HEK293T (cell line): ENCODE measurements around the gene TMBIM1.

ENCODE experiments used
- FOXK2 ChIP-seq: fragments of 450-650 bp; IDR thresholded peaks from 2 replicates; pipeline ENCODE4 v1.6.1; 2016; ENCODE audit warnings: mild to moderate bottlenecking
- FOXM1 ChIP-seq: fragments of 450-650 bp; IDR thresholded peaks from 2 replicates; pipeline ENCODE4 v1.6.1; 2017; ENCODE audit warnings: mild to moderate bottlenecking, borderline replicate concordance
- HDGF ChIP-seq: fragments of 450-650 bp; IDR thresholded peaks from 2 replicates; pipeline ENCODE4 v1.6.1; 2017; ENCODE audit warnings: antibody characterized with exemption, borderline replicate concordance
- NFRKB ChIP-seq: fragments of 450-650 bp; IDR thresholded peaks from 2 replicates; pipeline ENCODE4 v1.6.1; 2016; ENCODE audit warnings: mild to moderate bottlenecking, moderate library complexity

- TF ChIP-seq FOXM1, result no peak
- no peak for TF ChIP-seq FOXK2
- no peak for TF ChIP-seq HDGF
- no peak for TF ChIP-seq NFRKB
Observed at GRCh38 chr2:218244204-218244603, 48.1 kb downstream of the TMBIM1 start.
